GM18511 (cell line): ENCODE data around the gene ABCE1.

Experiments
- ATAC-seq: cut with Tn5 transposase; IDR thresholded peaks from one replicate; pipeline ENCODE4 v1.9.1; 2021; ENCODE audit warnings: mild to moderate bottlenecking, moderate library complexity; ENCODE audit not compliant: unreplicated experiment

ABCE1 gene

GRCh38 chr4:145097821-145098674, at the start of gene ABCE1, which contains the start of gene ANAPC10:
Gene ABCE1 (plus strand): TSS chr4:145098311. CDS start chr4:145104413, 6,102 bp downstream.
Gene ANAPC10 (minus strand): TSS chr4:145098196. CDS start chr4:145096099, 2,097 bp downstream.
- ATAC-seq, result peak; percentile 82

- no peak for ATAC-seq
Observed at GRCh38 chr4:145048817-145049216, 49.3 kb upstream of the ABCE1 start.

- no peak for ATAC-seq
Observed at GRCh38 chr4:145049241-145049640, 48.9 kb upstream of the ABCE1 start.

GRCh38 chr4:145055533-145056257, 42.4 kb upstream of the ABCE1 start:
- ATAC-seq, result no peak

- no peak for ATAC-seq
Observed at GRCh38 chr4:145056325-145057130, 41.6 kb upstream of the ABCE1 start.

GRCh38 chr4:145058256-145058655, 39.9 kb upstream of the ABCE1 start:
- ATAC-seq, result no peak

- ATAC-seq, result peak; percentile 71
Observed at GRCh38 chr4:145061318-145061920, 36.7 kb upstream of the ABCE1 start.

GRCh38 chr4:145066063-145066501, 32.0 kb upstream of the ABCE1 start:
- ATAC-seq, result no peak

GRCh38 chr4:145069361-145069760, 28.8 kb upstream of the ABCE1 start:
- no peak for ATAC-seq

GRCh38 chr4:145071560-145071959, 26.6 kb upstream of the ABCE1 start:
- no peak for ATAC-seq

- no peak for ATAC-seq
Observed at GRCh38 chr4:145075742-145076468, 22.2 kb upstream of the ABCE1 start.

- ATAC-seq, result no peak
Observed at GRCh38 chr4:145076469-145076855, 21.6 kb upstream of the ABCE1 start.

GRCh38 chr4:145081756-145082155, 16.4 kb upstream of the ABCE1 start:
- ATAC-seq, result no peak

- no peak for ATAC-seq
Observed at GRCh38 chr4:145083891-145084605, 14.1 kb upstream of the ABCE1 start.

GRCh38 chr4:145090380-145090779, 7.7 kb upstream of the ABCE1 start:
- no peak for ATAC-seq

- ATAC-seq, result no peak
Observed at GRCh38 chr4:145093638-145094037, 4.5 kb upstream of the ABCE1 start.

- peak; percentile 7 for ATAC-seq
Observed at GRCh38 chr4:145097331-145097820, 735 bp upstream of the ABCE1 start.

- ATAC-seq, result peak; percentile 19
Observed at GRCh38 chr4:145098675-145099037, 545 bp downstream of the ABCE1 start.

GRCh38 chr4:145099653-145100052, 1.5 kb downstream of the ABCE1 start:
- ATAC-seq, result no peak
